ENCODE results near the gene TOMM7.

DNA sequence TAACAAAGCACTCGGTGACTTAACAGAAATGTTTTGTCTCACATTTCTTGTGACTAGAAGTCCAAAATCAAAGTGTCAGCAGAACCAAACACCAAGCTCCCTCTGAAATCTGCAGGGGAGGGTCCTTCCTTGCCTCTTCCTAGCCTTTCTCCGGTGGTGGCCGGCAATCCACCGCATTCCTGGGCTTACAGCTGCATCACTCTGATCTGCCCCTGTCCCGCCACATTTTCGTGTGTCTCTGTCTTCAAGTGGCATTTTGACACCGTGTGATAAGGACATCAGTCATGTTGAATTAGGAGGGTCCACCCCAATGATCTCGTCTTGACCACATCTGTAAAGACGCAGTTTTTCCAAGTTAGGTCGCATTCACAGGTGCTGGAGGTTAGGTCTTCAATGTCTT is 30.5 kb upstream of the TOMM7 start:
- TF ChIP-seq CTCF (IDR thresholded peaks at IDR 0.05; ENCODE audit: insufficient read depth, low read length), result no peak
- no peak for TF ChIP-seq POLR2AphosphoS5 (IDR thresholded peaks at IDR 0.05; ENCODE audit: low read depth)
- TF ChIP-seq REST (IDR thresholded peaks at IDR 0.05; ENCODE audit: insufficient replicate concordance, low read depth), result no peak
- no peak for TF ChIP-seq GABPA (IDR thresholded peaks at IDR 0.05; ENCODE audit: low read depth)
- no peak for TF ChIP-seq SPI1 (IDR thresholded peaks at IDR 0.05; ENCODE audit: borderline replicate concordance, low read depth)
